GM13976 (cell line): ENCODE measurements around the gene KRT85.

Source experiments
- DNase-seq: peaks from one replicate; pipeline ENCODE4 v3.0.0; 2012; ENCODE audit warnings: low spot score
- CTCF ChIP-seq: IDR thresholded peaks from 2 replicates; pipeline ENCODE4 v1.5.1; 2012; ENCODE audit warnings: borderline replicate concordance, mild to moderate bottlenecking; ENCODE audit not compliant: insufficient read depth; ENCODE audit errors: extremely low read depth, missing control alignments, control extremely low read depth
- in situ Hi-C: fragments of 300-500 bp; cut with MboI; formaldehyde crosslinking; loops from one replicate; pipeline ENCODE4 v1.12.0; 2022; ENCODE audit warnings: low sequenced_read_pairs, mixed read lengths, inconsistent platforms; ENCODE audit not compliant: unreplicated experiment

Gene KRT85

GRCh38 chr12:52320784-52321400 lies 46.4 kb downstream of the KRT85 start, which contains the start of gene KRT83:
Gene KRT83 (minus strand): TSS chr12:52321398. CDS start chr12:52321335, 63 bp downstream.
- no peak for DNase-seq
- TF ChIP-seq CTCF: no peak
- in situ Hi-C loops: no loop called here

- in situ Hi-C loops: no loop called here
Measured at GRCh38 chr12:52319097-52319496, 48.2 kb downstream of the KRT85 start.

GRCh38 chr12:52318241-52318990 lies 48.9 kb downstream of the KRT85 start:
- no peak for DNase-seq
- no peak for TF ChIP-seq CTCF
- in situ Hi-C loops: no loop called here

More at GRCh38 chr12:52319097-52319496, 48.2 kb downstream of the KRT85 start:
- TF ChIP-seq CTCF: no peak
- DNase-seq: no peak

GRCh38 chr12:52317468-52318052 lies 49.7 kb downstream of the KRT85 start:
- no peak for TF ChIP-seq CTCF
- in situ Hi-C loops: no loop called here
- no peak for DNase-seq

GRCh38 chr12:52316701-52317100 lies 50.6 kb downstream of the KRT85 start:
- no peak for DNase-seq
- in situ Hi-C loops: no loop called here
- no peak for TF ChIP-seq CTCF

GRCh38 chr12:52316290-52316689 lies 51.0 kb downstream of the KRT85 start:
- no peak for DNase-seq
- in situ Hi-C loops: no loop called here
- TF ChIP-seq CTCF: no peak
